ENCODE data around the gene NKX1-2.

DNA sequence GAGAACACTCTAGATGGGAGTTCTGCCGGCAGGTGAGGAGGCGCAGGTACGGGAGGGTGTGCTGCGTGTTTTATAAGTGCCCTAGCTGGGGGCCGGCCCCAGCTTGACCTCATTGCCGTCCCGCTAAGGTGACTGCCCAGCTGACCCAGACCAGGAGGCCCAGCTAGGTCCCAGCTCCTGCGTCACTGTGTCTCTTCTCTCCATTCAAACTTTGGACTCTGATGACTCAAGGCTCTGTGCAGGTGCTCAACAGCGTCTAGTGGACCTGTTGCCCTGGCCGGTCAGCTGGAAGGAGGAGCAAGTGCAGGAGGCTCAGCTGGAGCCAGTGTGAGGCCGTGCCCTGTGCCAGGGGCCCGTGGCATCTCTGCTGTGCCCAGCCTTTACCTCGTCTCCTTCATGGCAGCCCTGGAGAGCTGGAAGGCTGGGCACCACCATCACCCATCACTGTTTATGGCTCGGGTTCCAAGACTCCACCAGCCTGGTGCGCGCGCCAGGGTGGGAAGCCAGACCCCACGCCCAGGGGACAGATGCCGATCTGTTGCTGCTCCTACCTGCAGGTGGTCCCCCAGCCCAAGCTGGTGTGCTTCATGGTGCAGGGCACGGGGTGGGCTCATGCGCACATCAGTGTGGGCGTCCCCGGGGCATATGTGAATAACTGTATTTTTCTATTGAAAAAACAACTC is 26.3 kb upstream of the NKX1-2 start:
- TF ChIP-seq, protein P1, sequence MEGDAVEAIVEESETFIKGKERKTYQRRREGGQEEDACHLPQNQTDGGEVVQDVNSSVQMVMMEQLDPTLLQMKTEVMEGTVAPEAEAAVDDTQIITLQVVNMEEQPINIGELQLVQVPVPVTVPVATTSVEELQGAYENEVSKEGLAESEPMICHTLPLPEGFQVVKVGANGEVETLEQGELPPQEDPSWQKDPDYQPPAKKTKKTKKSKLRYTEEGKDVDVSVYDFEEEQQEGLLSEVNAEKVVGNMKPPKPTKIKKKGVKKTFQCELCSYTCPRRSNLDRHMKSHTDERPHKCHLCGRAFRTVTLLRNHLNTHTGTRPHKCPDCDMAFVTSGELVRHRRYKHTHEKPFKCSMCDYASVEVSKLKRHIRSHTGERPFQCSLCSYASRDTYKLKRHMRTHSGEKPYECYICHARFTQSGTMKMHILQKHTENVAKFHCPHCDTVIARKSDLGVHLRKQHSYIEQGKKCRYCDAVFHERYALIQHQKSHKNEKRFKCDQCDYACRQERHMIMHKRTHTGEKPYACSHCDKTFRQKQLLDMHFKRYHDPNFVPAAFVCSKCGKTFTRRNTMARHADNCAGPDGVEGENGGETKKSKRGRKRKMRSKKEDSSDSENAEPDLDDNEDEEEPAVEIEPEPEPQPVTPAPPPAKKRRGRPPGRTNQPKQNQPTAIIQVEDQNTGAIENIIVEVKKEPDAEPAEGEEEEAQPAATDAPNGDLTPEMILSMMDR (conservative IDR thresholded peaks at IDR 0.05; ENCODE audit: low read depth in 2 of 2), result no peak
- TF ChIP-seq NANOG (IDR thresholded peaks at IDR 0.05; ENCODE audit: borderline replicate concordance) (no peak), REST (IDR thresholded peaks at IDR 0.05; ENCODE audit: unreplicated experiment) (no peak), ZNF331 (CRISPR knock-in tag; IDR thresholded peaks at IDR 0.05; ENCODE audit: low read depth) (no peak), STAT1 (IDR thresholded peaks at IDR 0.05; ENCODE audit: unreplicated experiment) (no peak), CREB1 (CRISPR knock-in tag; IDR thresholded peaks at IDR 0.05; ENCODE audit: low read depth) (no peak), EZH2 (IDR thresholded peaks at IDR 0.05; ENCODE audit: low read depth, unreplicated experiment) (no peak)

Data from GM23338 (cell line).